SU-DHL-6 (cell line): ENCODE data around the gene PTPRN2.

Source experiments
- EZH2phosphoT487 ChIP-seq: fragments of 200-600 bp; sonication (generic), shearing (Covaris generic); conservative IDR thresholded peaks from 2 replicates; pipeline ENCODE4 v1.6.1; 2018; ENCODE audit warnings: mild to moderate bottlenecking, antibody characterized with exemption, low read length, moderate library complexity, mixed read lengths
- TF ChIP-seq, protein P1 (sequence below): fragments of 200-600 bp; sonication (generic); IDR thresholded peaks from one replicate; pipeline ENCODE4 v1.5.1; 2017; ENCODE audit warnings: antibody characterized with exemption, mild to moderate bottlenecking, low read length, moderate library complexity; ENCODE audit not compliant: insufficient read depth, poor library complexity, severe bottlenecking

DNA sequence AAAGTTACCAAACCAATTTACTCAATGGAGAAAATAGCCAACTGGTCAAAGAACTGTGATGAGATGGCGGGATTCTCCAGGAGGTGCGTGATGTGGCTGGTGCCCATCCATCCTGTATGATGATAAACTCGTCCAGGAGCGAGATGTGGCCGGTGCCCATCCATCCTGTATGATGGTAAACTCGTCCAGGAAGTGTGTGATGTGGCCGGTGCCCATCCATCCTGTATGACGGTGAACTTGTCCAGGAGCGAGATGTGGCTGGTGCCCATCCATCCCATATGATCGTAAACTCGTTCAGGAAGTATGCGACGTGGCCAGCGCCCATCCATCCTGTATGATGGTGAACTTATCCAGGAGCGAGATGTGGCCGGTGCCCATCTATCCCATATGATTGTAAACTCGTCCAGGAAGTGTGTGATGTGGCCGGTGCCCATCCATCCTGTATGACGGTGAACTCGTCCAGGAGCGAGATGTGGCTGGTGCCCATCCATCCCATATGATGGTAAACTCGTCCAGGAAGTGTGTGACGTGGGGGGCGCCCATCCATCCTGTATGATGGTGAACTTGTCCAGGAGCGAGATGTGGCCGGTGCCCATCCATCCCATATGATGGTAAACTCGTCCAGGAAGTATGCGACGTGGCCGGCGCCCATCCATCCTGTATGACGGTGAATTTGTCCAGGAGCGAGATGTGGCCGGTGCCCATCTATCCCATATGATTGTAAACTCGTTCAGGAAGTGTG, 754.6 kb downstream of the PTPRN2 start:
- TF ChIP-seq, protein P1, sequence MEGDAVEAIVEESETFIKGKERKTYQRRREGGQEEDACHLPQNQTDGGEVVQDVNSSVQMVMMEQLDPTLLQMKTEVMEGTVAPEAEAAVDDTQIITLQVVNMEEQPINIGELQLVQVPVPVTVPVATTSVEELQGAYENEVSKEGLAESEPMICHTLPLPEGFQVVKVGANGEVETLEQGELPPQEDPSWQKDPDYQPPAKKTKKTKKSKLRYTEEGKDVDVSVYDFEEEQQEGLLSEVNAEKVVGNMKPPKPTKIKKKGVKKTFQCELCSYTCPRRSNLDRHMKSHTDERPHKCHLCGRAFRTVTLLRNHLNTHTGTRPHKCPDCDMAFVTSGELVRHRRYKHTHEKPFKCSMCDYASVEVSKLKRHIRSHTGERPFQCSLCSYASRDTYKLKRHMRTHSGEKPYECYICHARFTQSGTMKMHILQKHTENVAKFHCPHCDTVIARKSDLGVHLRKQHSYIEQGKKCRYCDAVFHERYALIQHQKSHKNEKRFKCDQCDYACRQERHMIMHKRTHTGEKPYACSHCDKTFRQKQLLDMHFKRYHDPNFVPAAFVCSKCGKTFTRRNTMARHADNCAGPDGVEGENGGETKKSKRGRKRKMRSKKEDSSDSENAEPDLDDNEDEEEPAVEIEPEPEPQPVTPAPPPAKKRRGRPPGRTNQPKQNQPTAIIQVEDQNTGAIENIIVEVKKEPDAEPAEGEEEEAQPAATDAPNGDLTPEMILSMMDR = no peak
- TF ChIP-seq EZH2phosphoT487 = no peak
